IMR-90 (cell line): ENCODE measurements around the gene CNKSR3. TPM values are rescaled to one million over a fixed set of nuclear protein-coding genes. Genes with fewer than 3 reads are reported as not detected.

ENCODE experiments used
- ATAC-seq: fragments of 200-7000 bp; cut with Tn5 transposase; 2 replicates; pipeline ENCODE4 v1.9.1; 2020; ENCODE audit warnings: low read depth, mild to moderate bottlenecking, moderate library complexity
- BruUV-seq: library from RNA; stranded (reverse); fragments of 400-500 nt; replicated peaks from 2 replicates; lab custom pipeline; 2021; lab: Mats Ljungman, UMichigan
- CTCF ChIA-PET: fragments of 300-600 bp; formaldehyde crosslinking; extraction: SDS; loops from one replicate; lab custom pipeline; 2021; ENCODE audit warnings: antibody characterized with exemption; lab: Yijun Ruan, JAX
- POLR2A ChIA-PET: fragments of 300-600 bp; sonication (Branson Sonifier 250); formaldehyde crosslinking; loops from one replicate; lab custom pipeline; 2022; ENCODE audit warnings: antibody characterized with exemption; ENCODE audit not compliant: unreplicated experiment; lab: Charles Lee
- DNase-seq: peaks from one replicate; pipeline ENCODE4 v3.0.0; 2013
- H2AFZ ChIP-seq: replicated peaks from 2 replicates; pipeline ENCODE3; 2013; ENCODE audit warnings: low read length, mild to moderate bottlenecking; ENCODE audit not compliant: poor library complexity
- H2AK5ac ChIP-seq: 2 replicates; pipeline ENCODE4 v1.6.1; 2013; ENCODE audit warnings: low read depth, low read length, inconsistent platforms
- H2AK9ac ChIP-seq: replicated peaks from 2 replicates; pipeline ENCODE3; 2013; ENCODE audit warnings: mild to moderate bottlenecking, low read depth, low read length, moderate library complexity; ENCODE audit not compliant: poor library complexity
- H2BK120ac ChIP-seq: 2 replicates; pipeline ENCODE4 v1.6.1; 2013; ENCODE audit warnings: low read depth, low read length, inconsistent platforms
- H2BK15ac ChIP-seq: 3 replicates; pipeline ENCODE4 v1.6.1; 2013; ENCODE audit warnings: low read depth, low read length, inconsistent platforms
- H2BK20ac ChIP-seq: 2 replicates; pipeline ENCODE4 v1.6.1; 2013; ENCODE audit warnings: low read depth, mild to moderate bottlenecking, inconsistent platforms, low read length, moderate library complexity
- H2BK5ac ChIP-seq: 2 replicates; pipeline ENCODE4 v1.6.1; 2013; ENCODE audit warnings: mild to moderate bottlenecking, low read depth, low read length, inconsistent platforms; ENCODE audit not compliant: poor library complexity, severe bottlenecking
- H3K14ac ChIP-seq: replicated peaks from 2 replicates; pipeline ENCODE4 v1.6.1; 2013; ENCODE audit warnings: low read depth, low read length, inconsistent platforms
- H3K18ac ChIP-seq: 2 replicates; pipeline ENCODE4 v1.6.1; 2013; ENCODE audit warnings: low read depth, low read length, control low read depth
- H3K23ac ChIP-seq: 2 replicates; pipeline ENCODE4 v1.6.1; 2013; ENCODE audit warnings: low read depth, low read length, inconsistent platforms
- H3K27ac ChIP-seq: 2 replicates; pipeline ENCODE4 v1.5.1; 2013; ENCODE audit warnings: mild to moderate bottlenecking, control low read depth, low read length; ENCODE audit not compliant: insufficient read depth
- H3K27me3 ChIP-seq: 2 replicates; pipeline ENCODE4 v1.6.1; 2013; ENCODE audit warnings: low read length; ENCODE audit not compliant: control insufficient read depth, insufficient read depth
- H3K36me3 ChIP-seq: 2 replicates; pipeline ENCODE4 v1.6.1; 2013; ENCODE audit warnings: low read length, mixed read lengths; ENCODE audit not compliant: control insufficient read depth, insufficient read depth
- H3K4ac ChIP-seq: 2 replicates; pipeline ENCODE4 v1.6.1; 2013; ENCODE audit warnings: low read depth, low read length, inconsistent platforms
- H3K4me1 ChIP-seq: 2 replicates; pipeline ENCODE4 v1.6.1; 2013; ENCODE audit warnings: low read length, mixed read lengths; ENCODE audit not compliant: control insufficient read depth, insufficient read depth
- H3K4me2 ChIP-seq: 2 replicates; pipeline ENCODE4 v1.6.1; 2013; ENCODE audit warnings: low read depth, mild to moderate bottlenecking, control low read depth, low read length, moderate library complexity
- H3K4me3 ChIP-seq: 2 replicates; pipeline ENCODE4 v1.5.1; 2013; ENCODE audit warnings: low read depth, mild to moderate bottlenecking, control low read depth, low read length, moderate library complexity; ENCODE audit not compliant: insufficient read depth
- H3K56ac ChIP-seq: 2 replicates; pipeline ENCODE4 v1.6.1; 2013; ENCODE audit warnings: low read length, inconsistent platforms; ENCODE audit not compliant: insufficient read depth; ENCODE audit errors: extremely low read depth
- H3K79me1 ChIP-seq, 2 experiments: 2 replicates each; pipeline ENCODE4 v1.6.1; 2013; ENCODE audit warnings: low read length in 2 of 2, inconsistent platforms in 1 of 2, low read depth in 1 of 2
- H3K9ac ChIP-seq: 2 replicates; pipeline ENCODE4 v1.6.1; 2013; ENCODE audit warnings: low read depth, low read length, control low read depth
- H3K9me1 ChIP-seq: 2 replicates; pipeline ENCODE4 v1.6.1; 2013; ENCODE audit warnings: low read length, inconsistent platforms; ENCODE audit not compliant: insufficient read depth
- H3K9me3 ChIP-seq: 2 replicates; pipeline ENCODE4 v1.6.1; 2013; ENCODE audit warnings: low read length; ENCODE audit not compliant: control insufficient read depth, insufficient read depth
- H4K20me1 ChIP-seq: 2 replicates; pipeline ENCODE4 v1.6.1; 2013; ENCODE audit warnings: low read length, inconsistent platforms; ENCODE audit not compliant: insufficient read depth
- H4K5ac ChIP-seq: 2 replicates; pipeline ENCODE4 v1.6.1; 2013; ENCODE audit warnings: mild to moderate bottlenecking, low read depth, low read length, control low read depth
- H4K8ac ChIP-seq, 2 experiments: 2 replicates each; pipeline ENCODE4 v1.6.1; 2013; ENCODE audit warnings: low read depth in 2 of 2, low read length in 2 of 2, control low read depth in 1 of 2, inconsistent platforms in 1 of 2
- H4K91ac ChIP-seq: 2 replicates; pipeline ENCODE4 v1.6.1; 2013; ENCODE audit warnings: low read depth, low read length, inconsistent platforms; ENCODE audit not compliant: insufficient read depth
- CEBPB ChIP-seq: IDR thresholded peaks from 2 replicates; pipeline ENCODE4 v1.6.1; 2012; ENCODE audit warnings: low read depth, low read length, improper control_type of control experiment
- FOS ChIP-seq: fragments of 150-350 bp; IDR thresholded peaks from 2 replicates; pipeline ENCODE4 v1.6.1; 2016; ENCODE audit warnings: low read depth, low read length
- MAFK ChIP-seq: IDR thresholded peaks from 2 replicates; pipeline ENCODE4 v1.6.1; 2012; ENCODE audit warnings: low read depth, low read length, improper control_type of control experiment
- WGBS, 2 experiments: methylation state at CpG; one replicate each; pipeline versions ENCODE4 v1.1.5 to v1.1.7; 2013; ENCODE audit warnings: missing lambda C conversion rate in 2 of 2; ENCODE audit not compliant: insufficient read length in 1 of 2; ENCODE audit errors: extremely low coverage in 2 of 2; 5-methylcytosine and 5-hydroxymethylcytosine counted together
- dilution Hi-C: fragments of 300-500 bp; cut with HindIII; formaldehyde crosslinking; loops from one replicate; pipeline ENCODE4 v1.14.3; 2018; ENCODE audit warnings: low sequenced_read_pairs; ENCODE audit not compliant: unreplicated experiment
- in situ Hi-C: fragments of 300-500 bp; cut with MboI; formaldehyde crosslinking; loops from 3 replicates; pipeline ENCODE4 v1.14.3; 2019; ENCODE audit warnings: low sequenced_read_pairs, inconsistent platforms, mixed read lengths
- intact Hi-C: fragments of 100-400 bp; cut with micrococcal nuclease; formaldehyde crosslinking; loops from 2 replicates; pipeline ENCODE4 v1.10.0; 2022
- polyA plus RNA-seq, 3 experiments: library from polyadenylated mRNA; depleted of rRNA; stranded (reverse); fragments of >200 nt; gene quantifications; 2 replicates each; pipeline ENCODE4 v1.2.3, GENCODE V29; 2012; ENCODE audit warnings: low replicate concordance in 1 of 3
- total RNA-seq: library from RNA; depleted of rRNA; stranded (reverse); fragments of >200 nt; gene quantifications from 2 replicates; pipeline ENCODE4 v1.2.3, GENCODE V29; 2012

The CNKSR3 gene
- total and polyA plus RNA-seq, 2 of the 4 experiments (the other 2 are of a cell fraction), result 6.7 to 15.8 TPM

DNA sequence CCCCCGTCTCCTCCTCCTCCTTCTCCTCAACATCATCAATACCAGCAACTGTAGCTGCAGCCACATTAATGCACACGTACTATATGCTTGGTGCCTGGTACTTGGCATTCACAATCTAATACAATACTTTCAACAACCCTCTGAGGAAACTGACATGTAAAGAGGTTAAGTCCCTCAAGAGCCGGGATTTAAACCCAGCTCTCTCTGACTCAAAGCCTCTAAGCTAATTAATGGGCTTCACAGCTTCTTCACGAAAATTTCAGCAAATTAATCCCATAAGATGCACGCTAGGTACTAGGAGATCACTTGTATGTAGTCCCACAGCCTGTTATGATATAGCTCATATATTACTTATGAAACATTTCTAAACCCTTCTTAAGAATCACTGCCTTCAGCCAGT is 80.8 kb downstream of the CNKSR3 start:
- H3K36me3 ChIP-seq, result peaks cover 7% of the 10 kb centered on the region
- no peak overlapping the region for H4K91ac ChIP-seq
- H3K4me3 ChIP-seq, result no peak overlapping the region
- ChIA-PET POLR2A (no interaction called here), CTCF (interaction anchor here (2.2 kb wide), 1 partner anchor 17 kb away, joined by 6 read pairs; no protein-coding TSS in a partner anchor)
- H3K23ac ChIP-seq, result no peak overlapping the region
- ATAC-seq, result no peak
- H3K56ac ChIP-seq, result no peak overlapping the region
- in situ Hi-C loops, result no loop called here
- H3K9me3 ChIP-seq, result no peaks in the 10 kb centered on the region
- H3K4ac ChIP-seq, result no peak overlapping the region
- H2BK120ac ChIP-seq, result no peak overlapping the region; the same call in 1 of the 2 replicates
- H2BK5ac ChIP-seq, result peak overlapping the region; percentile 52
- no peak overlapping the region for H3K27ac ChIP-seq
- 0 out of 2 replicates have a peak overlapping the region, but pooled peaks have one; percentile 8 for H2BK20ac ChIP-seq
- no peak overlapping the region; the same call in 1 of the 2 replicates for H4K5ac ChIP-seq
- dilution Hi-C loops, result no loop called here
- intact Hi-C loops, result no loop called here
- H2AK5ac ChIP-seq, result no peak overlapping the region; the same call in 1 of the 2 replicates
- no peak overlapping the region for H3K14ac ChIP-seq
- H2AK9ac ChIP-seq, result no peak overlapping the region
- TF ChIP-seq FOS, result no peak
- no peak for TF ChIP-seq CEBPB
- no peak for TF ChIP-seq MAFK
- DNase-seq, result no peak
- H4K8ac ChIP-seq, result 0 out of 4 replicates have a peak overlapping the region, but pooled peaks of 1 of the 2 experiments have one; percentile 1
- no peak overlapping the region for H3K4me2 ChIP-seq
- peaks cover 6% of the 10 kb centered on the region for H3K9me1 ChIP-seq
- H2BK15ac ChIP-seq, result no peak overlapping the region
- no peaks in the 10 kb centered on the region for H4K20me1 ChIP-seq
- peaks cover 11 to 17% of the 10 kb centered on the region in 2 experiments; a peak in 3 of 4 replicates for H3K79me1 ChIP-seq
- WGBS, 2 experiments, result 100% methylated on average over 1 of the region's 5 CpGs; no CpG with 5 or more reads in 1 of the 2 experiments
- peak overlapping the region; percentile 52; the same call in 1 of the 2 replicates for H3K18ac ChIP-seq
- no TSS peak for BruUV-seq
- no peak overlapping the region for H3K9ac ChIP-seq
- no peak overlapping the region for H2AFZ ChIP-seq
- H3K27me3 ChIP-seq, result no peaks in the 10 kb centered on the region
- peaks cover 6% of the 10 kb centered on the region for H3K4me1 ChIP-seq
